Epithelial cell of prostate (primary cell): ENCODE data around the gene REN.

Experiments used
- DNase-seq: peaks from one replicate; pipeline ENCODE4 v3.0.0-alpha.2; 2011; ENCODE audit warnings: low read depth, low spot score
- H3K27ac ChIP-seq: fragments of 450-650 bp; 2 replicates; pipeline ENCODE4 v1.5.1; 2017; ENCODE audit warnings: mild to moderate bottlenecking

REN gene

GRCh38 chr1:204114606-204115005, 51.5 kb downstream of the REN start:
- DNase-seq = no peak
- H3K27ac ChIP-seq = no peak overlapping the region

GRCh38 chr1:204113896-204114295, 52.2 kb downstream of the REN start:
- H3K27ac ChIP-seq = no peak overlapping the region
- DNase-seq = no peak

DNA sequence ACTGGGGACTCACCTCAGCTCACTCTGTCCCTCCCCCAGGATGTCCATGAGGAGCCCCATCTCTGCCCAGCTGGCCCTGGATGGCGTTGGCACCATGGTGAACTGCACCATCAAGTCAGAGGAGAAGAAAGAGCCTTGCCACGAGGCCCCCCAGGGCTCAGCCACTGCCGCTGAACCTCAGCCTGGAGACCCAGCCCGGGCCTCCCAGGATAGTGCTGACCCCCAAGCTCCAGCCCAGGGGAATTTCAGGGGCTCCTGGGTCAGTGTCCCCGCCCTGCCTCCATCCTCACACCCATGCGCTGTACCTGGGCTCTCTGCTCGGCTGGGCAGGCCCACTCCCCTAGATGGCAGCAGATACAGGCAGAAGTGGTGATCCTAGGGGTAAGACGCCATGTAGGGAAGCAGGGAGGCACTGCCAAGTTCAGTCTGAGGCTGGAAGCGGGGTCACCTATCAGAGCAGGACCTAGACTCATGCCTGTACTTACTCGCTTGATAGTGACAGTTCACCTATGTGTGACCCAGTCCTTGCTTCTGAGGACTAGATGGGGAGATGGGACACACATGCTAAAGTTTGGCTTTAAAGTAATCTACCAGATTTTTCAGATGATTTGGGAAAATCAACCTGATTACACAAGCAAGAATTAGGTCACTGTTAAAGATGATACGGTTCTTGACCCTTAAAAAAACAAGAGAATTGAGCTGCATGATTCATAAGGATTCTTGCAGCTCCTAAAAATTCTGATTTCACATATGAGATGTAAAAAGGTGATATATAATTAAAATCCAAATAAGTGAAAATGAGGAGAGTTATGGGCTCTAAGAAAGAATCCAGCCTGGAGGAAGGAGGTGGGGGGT, 53.0 kb downstream of the REN start:
- no peak overlapping the region for H3K27ac ChIP-seq
- DNase-seq = no peak

DNA sequence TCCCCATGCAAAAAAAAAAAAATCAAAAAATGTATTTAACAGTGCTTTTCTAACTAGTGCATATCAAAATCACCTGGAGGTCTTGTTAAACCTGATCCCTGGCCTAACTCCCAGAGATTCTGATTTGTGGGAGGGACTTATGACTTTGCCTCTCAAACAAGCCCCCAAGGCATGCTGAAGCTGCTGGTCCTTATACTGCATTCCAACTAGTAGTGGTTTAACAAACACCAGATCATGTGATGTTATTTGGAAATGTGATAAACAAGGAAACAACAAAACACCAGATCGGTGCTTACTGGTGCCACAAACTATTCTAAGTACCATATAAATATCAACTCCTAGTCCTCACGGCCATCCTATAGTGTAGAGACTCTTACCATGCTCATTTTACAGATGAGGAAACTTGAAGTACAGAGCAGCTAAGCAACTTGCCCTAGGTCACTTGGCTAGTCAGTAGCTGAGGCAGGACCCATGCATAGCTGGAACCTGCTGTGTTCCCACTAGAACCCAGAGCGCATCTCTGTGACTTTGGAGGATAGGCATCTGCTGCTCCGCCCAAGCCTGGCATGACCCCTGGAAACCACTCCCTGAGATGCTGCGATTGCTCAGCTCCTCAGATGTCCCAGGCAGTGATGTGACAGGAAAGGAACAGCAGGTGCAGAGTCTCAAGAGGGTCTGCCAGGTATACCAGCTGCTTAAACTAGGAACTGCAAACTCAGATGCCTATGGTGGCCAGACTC, 55.1 kb downstream of the REN start:
- DNase-seq = no peak
- no peak overlapping the region for H3K27ac ChIP-seq

- H3K27ac ChIP-seq = no peak overlapping the region
Observed at GRCh38 chr1:204108312-204109141, 57.6 kb downstream of the REN start.

GRCh38 chr1:204107892-204108291, 58.2 kb downstream of the REN start:
- H3K27ac ChIP-seq = no peak overlapping the region

More at GRCh38 chr1:204108312-204109141, 57.6 kb downstream of the REN start:
- DNase-seq = no peak

DNA sequence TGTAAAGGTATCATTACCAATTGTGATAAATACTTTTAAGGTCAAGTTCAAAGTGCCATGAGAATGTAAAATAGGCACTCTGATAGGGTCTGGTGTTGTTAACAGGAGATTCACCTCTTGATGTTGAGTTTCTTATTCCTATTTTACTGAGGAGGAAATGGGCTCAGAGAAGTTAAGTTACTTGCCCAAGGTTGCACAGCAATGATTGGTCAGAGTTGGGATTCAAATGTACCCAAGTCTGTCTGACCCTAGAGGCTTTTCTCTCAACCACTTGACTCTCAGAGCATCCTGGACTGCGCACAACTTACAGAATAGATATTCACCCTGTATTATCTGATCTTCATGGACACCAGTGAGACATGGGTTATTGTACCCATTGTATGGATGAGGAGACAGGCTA, 59.3 kb downstream of the REN start:
- DNase-seq = no peak
- no peak overlapping the region for H3K27ac ChIP-seq

More at GRCh38 chr1:204107892-204108291, 58.2 kb downstream of the REN start:
- no peak for DNase-seq

- H3K27ac ChIP-seq = peak overlapping the region; percentile 65
- DNase-seq = no peak
Observed at GRCh38 chr1:204105131-204105515, 61.0 kb downstream of the REN start.
